ENCODE data around the gene CISD2.
"Not testable (repeated sequence)": the region's sequence is repeated elsewhere in the genome, so short reads cannot be mapped to it uniquely, and the experiment has no call there.

The CISD2 gene

DNA sequence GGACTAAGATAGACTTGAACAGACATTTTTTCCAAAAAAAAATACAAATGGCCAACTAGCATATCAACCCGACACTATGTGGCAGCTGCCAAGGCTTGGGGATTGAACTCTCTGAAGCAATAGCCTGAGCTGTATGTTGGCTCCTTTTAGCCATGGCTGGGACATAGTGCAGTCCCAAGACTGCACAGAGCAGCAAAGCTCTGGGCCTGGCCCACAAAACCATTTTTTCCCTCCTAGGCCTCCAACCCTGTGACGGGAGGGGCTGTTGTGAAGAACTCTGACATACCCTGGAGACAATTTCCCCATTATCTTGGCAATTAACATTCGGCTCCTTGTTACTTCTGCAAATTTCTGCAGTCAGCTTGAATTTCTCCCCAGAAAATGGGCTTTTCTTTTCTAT, 50.1 kb downstream of the CISD2 start:
- no peak for DNase-seq (ENCODE audit: low read depth in 2 of 2)

DNA sequence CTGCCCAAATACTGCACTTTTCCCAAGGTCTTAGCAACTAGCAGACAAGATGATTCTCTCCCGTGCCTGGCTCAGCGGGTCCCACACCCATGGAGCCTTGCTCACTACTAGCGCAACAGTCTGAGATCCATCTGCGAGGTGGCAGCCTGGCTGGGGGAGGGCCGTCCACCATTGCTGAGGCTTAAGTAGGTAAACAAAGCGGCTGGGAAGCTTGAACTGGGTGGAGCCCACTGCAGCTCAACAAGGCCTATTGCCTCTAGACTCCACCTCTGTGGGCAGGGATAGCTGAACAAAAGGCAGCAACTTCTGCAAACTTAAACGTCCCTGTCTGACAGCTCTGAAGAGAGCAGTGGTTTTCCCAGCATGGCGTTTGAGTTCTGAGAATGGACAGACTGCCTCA, 50.9 kb downstream of the CISD2 start:
- DNase-seq (ENCODE audit: low read depth in 2 of 2), result not testable (repeated sequence)

DNA sequence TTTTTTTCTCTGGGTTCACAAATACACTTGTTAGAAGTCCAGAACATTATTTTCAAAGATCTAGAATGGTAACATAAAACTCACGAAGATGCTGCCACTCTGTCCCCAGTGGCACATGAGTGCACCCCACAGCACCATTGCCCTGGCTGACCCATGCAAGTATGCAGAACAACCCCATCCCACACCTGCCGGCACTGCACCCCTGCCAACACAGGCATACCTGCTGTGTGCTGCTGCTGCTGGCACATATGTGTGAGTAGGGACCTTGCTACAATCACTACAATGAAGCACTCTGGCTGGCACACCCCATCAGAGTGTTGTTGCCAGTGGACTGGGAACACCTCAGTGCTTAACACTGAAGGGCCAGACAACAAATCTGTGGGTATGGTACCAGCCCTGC, 66.9 kb downstream of the CISD2 start:
- no peak for DNase-seq (ENCODE audit: low read depth in 2 of 2)

DNA sequence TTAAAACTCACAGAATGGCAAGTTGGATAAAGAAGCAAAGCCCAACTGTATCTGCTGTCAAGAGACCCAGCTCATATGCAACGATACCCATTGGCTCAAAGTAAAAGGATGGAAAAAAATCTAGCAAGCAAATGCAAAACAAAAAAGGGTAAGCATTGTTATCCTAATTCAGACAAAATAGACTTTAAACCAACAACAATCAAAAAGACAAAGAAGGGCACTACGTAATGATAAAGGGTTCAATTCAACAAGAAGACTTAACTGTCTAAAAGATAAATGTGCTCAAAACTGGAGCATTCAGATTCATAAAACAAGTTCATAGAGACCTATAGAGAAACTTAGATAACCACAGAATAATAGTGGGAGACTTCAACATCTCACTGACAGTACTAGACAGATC, 69.3 kb downstream of the CISD2 start:
- not testable (repeated sequence) for DNase-seq (ENCODE audit: low read depth in 2 of 2)
